NCI-H345 treated with DMSO at 0.1 percent for 48 hours (cell line): ENCODE results near the gene SFXN3.
"Not testable (repeated sequence)": the region's sequence is repeated elsewhere in the genome, so short reads cannot be mapped to it uniquely, and the experiment has no call there.

ENCODE experiments used
- DNase-seq: peaks from one replicate; lab custom pipeline; 2025; ENCODE audit not compliant: unreplicated experiment; lab: John Stamatoyannopoulos, UW

Gene SFXN3

DNA sequence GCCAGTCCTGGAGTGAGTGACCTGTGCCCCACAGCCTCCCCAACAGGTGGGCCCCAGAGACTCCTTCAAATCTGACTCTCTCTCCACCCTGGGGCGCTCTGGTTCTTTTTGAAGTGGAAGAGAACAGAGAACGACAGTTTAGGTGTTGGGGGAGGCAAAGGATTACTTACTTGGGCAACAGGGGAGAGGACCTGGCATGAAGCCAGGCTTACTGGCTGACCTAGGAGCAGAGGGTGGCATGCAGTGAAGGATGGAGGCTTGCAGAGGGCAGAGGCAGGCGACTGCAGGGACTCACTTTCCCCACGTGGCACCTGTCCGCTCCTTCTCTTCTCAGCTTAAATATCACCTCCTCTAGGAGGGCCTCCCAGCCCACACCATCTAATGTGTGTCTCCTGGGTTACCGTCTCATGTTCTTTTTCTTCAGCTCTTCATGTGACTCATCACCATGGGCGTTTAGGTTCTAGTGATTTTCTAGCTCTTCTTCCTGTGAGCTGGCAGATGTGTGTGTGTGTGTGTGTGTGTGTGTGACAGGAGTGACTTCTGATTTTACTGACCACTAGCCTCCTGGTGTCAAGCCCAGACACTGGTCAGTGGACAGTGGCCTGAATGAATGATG, 16.0 kb upstream of the SFXN3 start:
- DNase-seq, result no peak

DNA sequence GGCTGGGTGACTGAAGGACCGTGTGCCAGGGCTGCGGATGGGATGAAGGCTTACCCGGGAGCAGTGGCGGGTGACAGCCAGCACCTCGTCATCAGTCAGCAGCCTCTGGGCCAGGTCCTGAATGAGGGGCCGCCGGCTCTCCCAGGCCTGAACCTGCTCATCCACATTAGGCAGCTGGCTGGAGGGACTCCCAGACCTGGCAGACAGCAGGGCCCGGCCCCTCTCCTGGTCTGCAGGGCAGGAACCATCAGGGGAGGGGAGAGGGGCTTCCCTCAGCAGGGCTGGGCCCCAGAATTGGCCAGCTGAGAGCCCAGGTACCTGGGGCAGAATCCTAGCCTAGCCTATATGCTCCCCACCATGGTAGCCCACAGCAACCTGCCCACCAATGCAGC, 15.5 kb upstream of the SFXN3 start:
- no peak for DNase-seq

DNA sequence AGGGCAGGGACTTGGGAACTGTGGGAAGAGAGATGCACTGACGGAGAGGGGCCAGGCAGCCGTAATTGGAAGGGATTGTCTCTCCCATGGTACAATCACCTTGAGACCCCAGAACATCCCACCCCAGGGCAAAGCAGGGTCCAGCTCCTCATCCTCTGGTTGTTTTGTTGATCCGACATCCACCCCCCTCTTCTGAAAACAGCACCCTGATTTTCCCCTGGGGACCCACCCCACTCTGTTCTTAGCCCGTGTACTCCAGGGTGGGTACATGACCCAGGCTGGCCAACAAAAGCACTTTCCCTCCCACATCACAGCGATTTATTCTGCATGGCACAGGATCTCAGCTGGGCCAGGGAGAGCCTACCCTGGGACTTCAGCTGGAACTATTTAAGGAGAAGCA, 14.2 kb upstream of the SFXN3 start:
- no peak for DNase-seq

DNA sequence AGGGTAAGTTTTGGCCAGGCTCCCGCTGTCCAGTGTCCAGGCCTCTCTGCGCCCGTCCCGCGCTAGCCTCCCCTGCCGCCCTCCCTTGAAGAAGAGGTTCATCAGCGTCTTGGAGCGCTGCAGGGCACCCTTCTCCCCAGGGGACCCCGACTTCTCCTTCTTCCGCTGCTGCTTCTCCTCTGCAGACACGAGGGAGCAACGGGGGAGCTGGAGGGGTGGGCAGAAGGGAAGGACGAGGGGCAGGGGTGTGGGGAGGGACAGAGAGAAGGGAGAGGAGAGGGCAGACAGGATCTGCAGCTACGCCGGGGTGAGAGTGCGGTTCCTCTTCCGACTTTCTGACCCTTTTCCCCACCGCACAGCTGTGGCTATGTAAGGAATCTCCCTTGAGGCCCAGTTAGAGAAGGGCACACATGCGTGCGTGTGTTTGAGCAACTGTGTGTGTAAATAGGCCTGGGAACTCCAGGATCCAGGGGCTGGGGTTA, 12.9 kb upstream of the SFXN3 start:
- DNase-seq, result no peak

DNA sequence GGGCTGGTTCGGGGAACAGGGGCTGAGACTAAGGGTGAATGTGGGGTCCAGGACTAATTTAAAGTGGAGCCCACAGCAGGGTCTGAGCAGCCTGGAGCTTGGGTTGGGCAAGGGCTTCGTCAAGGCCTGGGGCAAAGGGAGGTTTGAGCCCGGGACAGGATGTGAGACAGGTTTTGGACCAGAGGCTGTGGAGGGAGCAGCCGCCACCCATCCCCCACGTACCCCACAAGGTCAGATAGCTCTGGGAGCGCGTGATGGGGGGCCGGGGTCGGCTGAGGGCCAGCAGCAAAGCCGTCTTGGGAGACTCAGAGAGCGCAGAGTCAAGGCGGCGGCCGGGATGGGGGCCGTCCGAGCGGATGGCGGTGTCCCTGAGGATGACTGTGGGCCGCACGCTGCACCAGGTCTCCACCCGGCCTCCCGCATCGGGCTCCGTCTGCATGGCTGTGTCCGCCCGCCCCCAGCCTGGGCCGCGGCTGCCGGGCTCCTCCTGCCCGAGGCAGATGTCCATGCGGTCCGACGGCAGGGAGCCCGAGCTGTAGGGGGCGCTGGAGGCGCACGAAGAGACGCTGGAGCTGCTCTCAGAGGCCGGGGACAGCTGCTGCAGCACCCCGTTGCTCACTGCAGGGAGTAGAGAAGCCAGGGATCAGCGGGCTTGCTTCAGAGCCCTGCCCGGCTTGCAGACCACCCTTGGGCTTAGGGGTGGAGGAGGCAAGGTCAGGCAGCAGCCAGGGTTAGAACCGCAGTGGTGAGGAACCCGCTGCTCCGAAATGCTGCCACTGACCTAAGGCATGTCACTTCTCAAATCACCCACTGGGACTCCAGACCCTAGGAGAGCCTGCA, 12.2 kb upstream of the SFXN3 start:
- no peak for DNase-seq

DNA sequence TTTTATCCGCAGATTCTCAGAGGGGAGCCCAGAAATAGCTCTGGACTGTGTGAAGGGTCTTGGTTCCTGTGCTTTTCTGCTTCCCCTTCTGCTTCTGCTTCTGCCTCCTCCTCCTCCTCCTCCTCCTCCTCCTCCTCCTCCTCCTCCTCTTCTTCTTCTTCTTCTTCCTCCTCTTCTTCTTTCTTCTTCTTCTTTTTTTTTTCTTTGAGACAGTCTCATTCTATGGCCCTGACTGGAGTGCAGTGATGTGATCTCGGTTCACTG, 11.7 kb upstream of the SFXN3 start:
- DNase-seq, result no peak

DNA sequence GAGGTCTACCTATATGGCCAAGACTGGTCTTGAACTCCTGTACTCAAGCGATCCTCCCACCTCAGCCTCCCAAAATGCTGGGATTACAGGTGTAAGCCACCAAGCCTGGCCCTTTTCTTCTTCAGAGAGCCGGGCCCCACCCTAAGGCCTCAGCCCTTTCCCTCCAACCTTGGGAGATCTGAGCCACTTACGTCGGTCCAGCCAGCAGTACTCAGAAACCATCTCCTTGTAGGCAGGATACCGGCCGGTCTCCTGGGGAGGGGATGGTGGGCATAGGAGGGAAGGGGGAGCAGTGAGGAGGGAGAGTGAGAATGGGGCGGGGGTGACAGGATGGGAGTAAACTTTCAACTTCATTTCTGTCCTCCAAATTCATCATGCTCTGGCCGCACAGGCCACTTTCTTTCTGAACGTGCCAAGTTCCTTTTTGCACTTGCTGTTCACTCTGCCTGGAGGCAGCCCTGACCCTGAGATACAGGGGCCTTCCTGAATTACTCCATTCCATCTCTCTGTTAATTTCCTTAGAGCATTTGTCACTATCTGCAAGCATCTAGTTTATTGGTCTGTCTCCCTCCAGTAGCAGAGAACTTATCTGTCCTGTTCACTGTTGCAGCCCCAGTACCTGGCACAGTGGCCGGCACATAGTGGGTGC, 10.5 kb upstream of the SFXN3 start:
- no peak for DNase-seq

DNA sequence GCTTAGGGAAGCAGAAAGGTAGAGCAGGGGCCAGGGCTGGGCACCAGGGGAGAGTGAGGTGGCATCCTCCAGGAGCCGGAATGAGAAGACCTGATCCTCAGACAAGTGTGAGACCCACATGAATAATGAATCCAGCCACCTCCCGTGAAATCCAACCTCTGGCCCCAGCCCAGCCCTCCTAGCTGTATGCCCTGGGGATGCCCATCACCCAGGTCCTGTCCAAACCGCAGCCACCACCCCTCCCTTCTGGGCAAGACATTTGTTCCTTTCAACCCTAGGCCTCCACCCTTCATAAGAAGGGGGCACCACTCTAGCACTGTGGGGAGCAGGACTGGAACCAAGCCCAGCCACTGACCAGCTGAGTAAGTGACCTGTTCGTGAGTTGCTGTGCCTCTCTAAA, 9.8 kb upstream of the SFXN3 start:
- DNase-seq, result no peak

DNA sequence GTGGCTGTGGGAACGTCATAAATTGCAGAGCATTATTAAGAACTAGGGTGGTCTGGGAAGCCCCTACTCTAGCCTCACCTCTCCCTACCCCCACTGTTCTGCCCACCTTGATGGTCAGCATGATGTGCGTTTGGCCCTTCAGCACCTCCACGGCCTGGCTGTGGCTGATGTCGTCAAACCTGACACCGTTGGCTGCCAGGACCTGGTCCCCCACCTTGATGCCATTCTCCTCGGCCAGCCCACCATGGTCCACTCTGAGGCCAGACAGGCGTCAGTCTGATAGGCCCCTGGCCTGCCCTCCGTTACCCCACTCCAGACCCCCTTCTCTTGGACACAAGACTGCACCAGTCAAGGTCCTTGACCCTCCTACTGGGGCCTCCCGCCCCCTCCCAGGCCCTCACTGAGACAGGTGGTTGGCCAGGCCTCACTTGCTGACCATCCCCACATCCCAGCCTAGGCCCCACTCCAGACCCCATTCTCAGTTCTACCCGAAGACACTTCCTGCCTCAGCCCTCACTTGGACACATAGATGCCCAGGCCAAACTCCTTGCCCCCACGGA, 9.3 kb upstream of the SFXN3 start:
- no peak for DNase-seq

DNA sequence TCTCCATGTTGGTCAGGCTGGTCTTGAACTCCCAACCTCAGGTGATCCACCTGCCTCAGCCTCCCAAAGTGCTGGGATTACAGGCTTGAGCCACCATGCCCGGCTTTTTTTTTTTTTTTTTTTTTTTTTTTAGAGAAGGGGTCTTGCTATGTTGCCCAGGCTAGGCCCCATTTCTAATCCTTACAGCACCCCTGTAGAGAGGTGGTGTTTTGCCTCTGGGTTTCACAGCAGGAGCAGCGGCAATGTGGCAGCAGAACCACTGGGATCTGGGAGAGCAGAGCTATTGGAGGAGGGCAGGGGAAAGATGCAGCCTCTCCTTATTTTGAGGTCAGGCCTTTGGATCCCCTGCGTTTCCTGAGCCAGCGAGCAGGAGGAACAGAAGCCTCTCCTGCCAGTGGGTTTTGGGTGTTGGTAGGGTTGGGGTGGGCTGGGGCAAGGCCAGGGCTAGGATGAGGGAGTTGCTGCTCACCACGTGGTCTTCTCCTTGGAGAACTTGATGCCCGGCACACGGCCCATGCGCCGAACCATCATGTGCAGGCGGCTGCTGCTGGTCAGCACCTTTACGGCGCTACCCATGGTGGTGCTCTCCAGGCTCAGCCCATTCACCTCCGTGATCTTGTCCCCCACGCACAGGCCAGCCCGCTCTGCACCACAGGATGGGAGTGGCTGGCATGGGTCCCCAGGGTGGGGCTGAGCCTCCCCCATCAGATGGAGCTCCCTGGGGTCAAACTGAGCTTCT, 7.9 kb upstream of the SFXN3 start:
- DNase-seq, result no peak

DNA sequence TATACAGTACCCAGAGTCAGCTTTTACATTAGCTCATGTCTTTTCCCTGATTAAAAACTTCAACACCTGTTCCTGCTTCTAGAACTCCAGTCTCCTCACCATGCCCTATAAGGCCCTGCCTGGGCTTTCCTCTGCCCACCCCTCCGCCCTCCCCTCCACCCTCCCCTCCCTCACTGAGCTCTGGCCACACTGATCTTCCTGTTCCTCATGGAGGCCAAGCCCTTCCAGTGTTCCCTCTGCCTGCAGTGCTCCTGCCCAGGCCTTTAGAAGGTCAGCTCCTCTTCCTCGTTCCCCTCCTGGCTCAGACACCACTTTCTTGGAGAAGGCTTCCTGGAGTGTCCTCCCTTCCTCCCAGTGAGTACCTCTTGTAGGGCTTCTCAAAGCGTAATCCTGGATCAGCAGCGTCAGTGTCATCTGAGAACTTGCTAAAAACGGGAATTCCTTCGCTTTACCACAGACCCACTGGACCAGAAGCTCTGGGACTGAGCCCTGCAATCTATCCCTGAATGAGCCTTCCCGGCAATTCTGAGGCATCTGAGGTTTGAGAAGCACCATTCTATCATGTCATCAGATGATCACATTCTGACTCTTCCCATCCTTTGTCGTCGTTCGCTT, 3.8 kb upstream of the SFXN3 start:
- no peak for DNase-seq

DNA sequence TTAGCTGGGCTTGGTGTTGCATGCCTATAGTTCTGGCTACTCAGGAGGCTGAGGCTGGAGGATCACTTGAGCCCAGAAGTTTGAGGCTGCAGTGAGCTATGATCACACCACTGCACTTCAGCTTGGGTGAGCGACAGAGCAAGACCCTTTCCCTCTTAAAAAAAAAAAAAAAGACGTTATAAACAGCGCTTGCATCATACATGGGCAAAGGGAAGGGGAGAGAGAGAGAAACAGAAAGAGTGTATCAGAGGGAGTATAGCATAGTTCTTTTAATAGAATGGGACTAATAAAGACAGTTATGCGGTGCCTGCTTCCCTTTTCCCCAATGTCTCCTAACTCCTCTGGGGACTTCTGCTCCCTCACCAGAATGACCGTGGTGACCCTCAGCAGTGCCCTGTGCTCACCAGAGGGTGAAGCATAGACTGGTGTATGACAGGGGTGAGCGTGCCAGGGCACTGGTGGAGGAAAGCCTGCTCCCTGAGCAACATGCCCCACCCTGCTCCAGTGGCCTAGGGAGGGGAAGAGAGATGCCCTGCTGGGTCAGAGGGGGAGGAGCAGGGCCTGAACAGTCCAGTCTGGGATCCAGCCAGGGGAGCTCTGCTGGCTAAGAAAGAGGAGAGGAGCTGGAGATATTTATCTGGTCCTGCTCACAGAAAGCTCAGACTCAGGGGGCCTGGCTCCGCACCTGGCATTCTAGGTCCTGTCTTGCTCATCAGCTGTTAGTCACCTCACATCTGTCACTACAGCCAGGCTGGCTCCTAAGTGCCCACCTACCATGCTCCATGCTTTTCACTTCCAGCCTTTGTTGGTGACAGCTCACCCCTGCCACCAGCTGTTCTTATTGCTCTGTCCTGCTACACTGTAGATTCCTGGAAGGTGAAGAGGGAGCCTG, 2.3 kb upstream of the SFXN3 start:
- DNase-seq, result no peak

DNA sequence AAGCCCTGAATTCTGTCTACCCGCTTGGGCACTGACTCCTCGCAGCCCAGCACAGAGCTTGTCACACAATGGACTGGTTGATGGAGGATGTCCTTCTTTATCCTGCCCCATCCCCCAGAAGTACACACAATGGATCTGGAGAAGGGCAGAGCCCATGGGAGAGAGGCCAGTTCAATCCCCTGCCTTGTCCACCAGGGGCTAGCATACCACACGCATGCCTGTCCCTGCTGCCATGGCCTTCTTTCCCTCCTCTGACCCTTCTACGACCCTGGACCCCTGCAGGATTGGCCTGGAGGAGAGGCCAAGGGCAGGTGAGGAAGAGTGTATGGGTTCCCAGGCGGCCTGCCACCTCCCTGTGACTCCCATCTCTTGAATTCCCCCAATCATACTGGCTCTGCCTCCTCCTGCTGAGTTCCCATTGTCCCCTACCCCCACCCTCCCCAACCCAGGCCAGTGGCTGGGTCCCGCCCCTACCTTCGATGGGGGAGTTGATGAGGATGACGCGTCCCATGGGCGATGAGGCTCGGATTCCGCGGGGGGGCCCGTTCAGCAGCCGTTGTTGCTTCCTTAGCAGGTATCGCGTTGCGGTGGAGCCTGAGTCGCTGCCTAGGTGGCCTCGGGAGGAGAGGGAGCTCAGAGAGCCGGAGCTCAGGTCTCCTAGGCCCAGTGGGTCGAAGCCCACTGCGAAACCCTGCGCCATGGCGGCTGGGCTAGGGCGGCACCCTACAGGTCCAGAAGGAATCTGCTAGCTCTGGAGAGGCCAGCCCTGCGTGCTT, 1.3 kb upstream of the SFXN3 start:
- DNase-seq, result no peak

DNA sequence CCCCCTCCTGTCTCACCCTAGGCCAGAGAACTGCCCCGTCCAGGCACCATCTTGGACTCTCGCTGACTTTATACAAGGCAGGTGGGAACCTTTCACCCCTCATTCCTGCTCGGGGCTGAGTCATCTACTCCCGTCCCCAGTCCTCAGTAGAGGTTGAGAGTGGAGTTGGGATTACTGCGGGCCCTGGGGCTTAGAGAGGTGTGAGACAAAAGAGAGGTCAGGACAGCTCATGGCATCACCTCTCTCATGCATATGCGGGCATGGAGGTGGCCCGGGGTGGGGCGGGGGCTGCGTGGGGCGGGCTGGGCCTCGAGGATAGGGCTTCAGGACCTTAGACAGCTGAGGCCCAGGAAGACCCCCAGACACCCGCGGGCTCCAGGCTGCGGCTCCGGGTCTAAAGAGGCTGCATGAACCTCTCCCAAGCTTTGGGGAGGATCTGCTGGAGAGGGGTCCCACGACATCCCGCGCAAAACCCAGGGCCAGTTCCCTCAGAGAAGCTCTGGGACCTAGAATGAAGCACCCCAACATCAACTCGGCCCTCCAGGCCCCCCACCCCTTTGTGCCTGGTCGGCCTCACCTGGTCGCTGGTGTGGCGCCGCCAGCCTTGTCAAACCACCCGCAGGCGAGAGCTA, 422 bp upstream of the SFXN3 start:
- DNase-seq, result no peak

DNA sequence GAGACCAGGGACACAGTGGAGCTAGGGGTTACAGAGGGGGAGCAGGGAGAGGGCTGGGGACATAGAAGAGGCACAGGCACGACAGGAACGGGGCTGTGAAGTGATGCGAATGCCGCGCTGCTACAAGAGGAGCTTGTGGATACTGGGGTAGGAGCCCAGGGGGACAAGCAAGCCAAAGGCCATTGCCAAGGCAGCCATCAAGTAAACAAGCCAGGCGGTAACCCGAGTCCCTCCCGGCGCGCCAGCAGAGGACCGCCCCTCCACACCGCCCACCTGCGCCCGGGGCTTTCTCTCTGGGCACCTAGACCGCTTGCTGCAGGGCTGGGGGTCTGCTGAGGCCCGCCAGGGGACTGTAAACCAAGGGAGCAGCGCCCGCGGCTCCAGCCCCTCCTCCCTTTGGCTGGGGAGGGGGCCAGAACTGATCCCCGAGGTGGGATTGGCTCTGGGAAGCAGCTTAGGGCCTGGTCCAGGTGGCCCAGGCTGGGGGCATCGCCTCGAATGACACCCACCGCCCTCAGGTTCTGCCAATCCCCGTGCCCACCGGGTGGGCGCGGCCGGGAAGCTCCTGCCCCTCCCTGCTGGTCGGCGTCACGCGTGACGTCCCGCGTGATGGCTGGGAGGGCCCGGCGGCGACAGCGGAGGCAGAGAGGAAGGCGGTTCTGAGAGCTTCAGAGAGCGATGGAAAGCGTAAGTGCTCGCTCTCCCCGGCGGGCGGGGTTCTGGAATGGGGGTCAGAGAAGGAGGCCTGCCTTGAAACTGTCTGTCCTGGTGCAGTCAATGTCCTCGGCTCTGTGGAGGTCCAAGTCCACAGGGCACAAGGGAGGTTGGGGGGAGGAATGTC, 982 bp downstream of the SFXN3 start:
- DNase-seq, result no peak

DNA sequence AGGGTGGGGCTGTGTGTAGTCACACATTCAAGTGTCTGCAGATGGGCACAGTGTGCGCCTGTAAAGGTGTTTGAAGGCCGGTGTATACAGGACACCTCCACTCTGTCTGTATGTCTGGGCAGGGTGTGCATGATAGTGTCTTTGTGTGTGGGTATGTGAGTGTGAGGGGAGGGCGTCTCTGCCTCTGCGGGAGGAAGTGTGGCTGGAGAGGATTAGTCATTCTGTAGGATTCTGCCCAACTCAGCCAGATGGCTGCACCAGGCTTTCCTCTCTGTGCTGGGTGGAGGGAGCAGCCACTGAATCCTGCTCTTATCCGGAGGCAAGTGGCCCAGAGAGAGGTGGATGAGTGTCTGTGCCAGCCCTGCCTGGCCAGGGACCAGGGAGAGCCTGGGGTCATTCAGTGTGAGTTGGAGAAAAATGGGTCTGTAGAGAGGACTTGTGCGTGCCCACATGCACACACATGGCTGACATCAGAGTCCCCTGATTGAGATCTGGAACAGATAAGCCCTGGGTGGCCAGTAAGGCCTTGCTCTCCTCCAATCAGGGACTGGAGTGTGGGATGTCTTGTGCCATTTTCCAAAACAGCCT, 1.7 kb downstream of the SFXN3 start:
- no peak for DNase-seq

DNA sequence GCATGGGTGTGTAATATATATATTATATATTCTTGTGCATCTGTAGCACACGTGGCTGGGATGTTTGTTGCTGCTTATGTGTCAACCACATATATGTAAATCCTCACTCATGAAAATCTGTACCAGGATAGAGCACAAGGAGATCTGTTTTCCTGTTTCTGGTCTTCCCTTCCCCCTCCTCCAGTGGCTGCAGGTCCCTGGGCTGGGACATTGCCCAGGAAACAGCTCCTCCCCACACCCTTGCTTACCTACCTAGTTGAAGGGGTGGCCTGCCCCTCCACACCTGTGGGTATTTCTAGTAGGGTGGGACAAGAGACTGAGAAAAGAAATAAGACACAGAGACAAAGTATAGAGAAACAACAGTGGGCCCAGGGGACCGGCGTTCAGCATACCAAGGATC, 2.2 kb downstream of the SFXN3 start:
- DNase-seq, result no peak

DNA sequence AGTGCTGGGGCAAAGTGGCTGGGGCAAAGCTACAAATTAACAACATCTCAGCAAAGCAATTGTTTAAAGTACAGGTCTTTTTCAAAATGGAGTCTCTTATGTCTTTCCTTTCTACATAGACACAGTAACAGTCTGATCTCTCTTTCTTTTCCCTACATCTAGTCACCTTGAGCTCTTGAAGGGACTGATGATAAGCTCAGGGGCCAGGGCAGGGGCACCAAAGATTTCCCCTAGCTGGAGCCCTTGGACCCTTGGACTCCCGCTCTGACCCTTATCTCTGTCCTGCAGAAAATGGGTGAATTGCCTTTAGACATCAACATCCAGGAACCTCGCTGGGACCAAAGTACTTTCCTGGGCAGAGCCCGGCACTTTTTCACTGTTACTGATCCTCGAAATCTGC, 3.4 kb downstream of the SFXN3 start:
- not testable (repeated sequence) for DNase-seq
